HepG2 (cell line): ENCODE data around the gene VWA2. TPM values are rescaled to one million over a fixed set of nuclear protein-coding genes. Genes with fewer than 3 reads are reported as not detected.

Experiments
- ATAC-seq: fragments of 200-7000 bp; cut with Tn5 transposase; 3 replicates; pipeline ENCODE4 v1.9.1; 2020; ENCODE audit warnings: mild to moderate bottlenecking, moderate library complexity
- BruUV-seq: library from RNA; stranded (reverse); fragments of 400-500 nt; replicated peaks from 2 replicates; lab custom pipeline; 2021; lab: Mats Ljungman, UMichigan
- CTCF ChIA-PET: fragments of 300-600 bp; formaldehyde crosslinking; extraction: SDS; loops from one replicate; lab custom pipeline; 2021; ENCODE audit warnings: low total read pairs, inconsistent platforms, low intra/inter-chr PET ratio; lab: Yijun Ruan, JAX
- POLR2A ChIA-PET: fragments of 350-600 bp; sonication (Branson Sonifier 250); formaldehyde crosslinking; loops from one replicate; lab custom pipeline; 2020; ENCODE audit warnings: antibody characterized with exemption, inconsistent platforms; lab: Yijun Ruan, JAX
- DNase-seq: peaks from one replicate; pipeline ENCODE4 v3.0.0-alpha.2; 2015; ENCODE audit warnings: low spot score
- FAIRE-seq: peaks from 3 replicates; lab custom pipeline; 2011; peaks lifted over from hg19 to GRCh38; lab: Jason Lieb, UNC
- H2AFZ ChIP-seq: one replicate; pipeline ENCODE4 v1.6.1; 2011; ENCODE audit warnings: low read length, inconsistent platforms
- H3K27ac ChIP-seq: fragments of 300-600 bp; 3 replicates; pipeline ENCODE4 v1.8.0; 2011; ENCODE audit warnings: mixed run types, mild to moderate bottlenecking, mixed read lengths, low read length, inconsistent platforms; ENCODE audit not compliant: insufficient read depth; ENCODE audit errors: extremely low read length
- H3K27me3 ChIP-seq, 2 experiments: fragments of 200-600 bp in 1 of 2; 2 replicates in 1 of 2; 3 replicates in 1 of 2; pipeline versions ENCODE4 v1.6.0 to v1.8.0; 2011; ENCODE audit warnings: low read length in 2 of 2, mild to moderate bottlenecking in 2 of 2, moderate library complexity in 2 of 2, inconsistent platforms in 1 of 2; ENCODE audit not compliant: insufficient read depth in 2 of 2, control insufficient read depth in 1 of 2
- H3K36me3 ChIP-seq, 2 experiments: fragments of 200-600 bp in 1 of 2; replicated peaks in 1 of 2; 2 replicates in 1 of 2; 3 replicates in 1 of 2; pipeline versions ENCODE4 v1.5.1 to v1.8.0; 2011; ENCODE audit warnings: low read length in 2 of 2, inconsistent platforms in 1 of 2; ENCODE audit not compliant: insufficient read depth in 2 of 2, control insufficient read depth in 1 of 2
- H3K4me1 ChIP-seq: 2 replicates; pipeline ENCODE4 v1.5.1; 2012; ENCODE audit warnings: low read length, inconsistent platforms; ENCODE audit not compliant: insufficient read depth
- H3K4me2 ChIP-seq: 2 replicates; pipeline ENCODE4 v1.6.0; 2011; ENCODE audit warnings: low read depth, low read length, inconsistent platforms
- H3K4me3 ChIP-seq, 3 experiments: fragments of 200-600 bp in 1 of 3; sonication (generic), shearing (Covaris generic) in 1 of 3; replicated peaks in 1 of 3; 2 replicates each; pipeline ENCODE4 v1.5.1; 2011 to 2016; ENCODE audit warnings: low read length in 3 of 3, inconsistent platforms in 2 of 3, low read depth in 2 of 3, mild to moderate bottlenecking in 2 of 3, control low read depth in 1 of 3, mixed read lengths in 1 of 3; ENCODE audit not compliant: insufficient read depth in 1 of 3
- H3K79me2 ChIP-seq: one replicate; pipeline ENCODE4 v1.6.1; 2011; ENCODE audit warnings: low read length, inconsistent platforms; ENCODE audit not compliant: insufficient read depth
- H3K9ac ChIP-seq: 2 replicates; pipeline ENCODE4 v1.6.0; 2011; ENCODE audit warnings: mild to moderate bottlenecking, low read depth, low read length, inconsistent platforms; ENCODE audit not compliant: insufficient read depth
- H3K9me3 ChIP-seq: 2 replicates; pipeline ENCODE4 v1.5.1; 2012; ENCODE audit warnings: mild to moderate bottlenecking, low read length
- H4K20me1 ChIP-seq: 2 replicates; pipeline ENCODE4 v1.6.0; 2011; ENCODE audit warnings: inconsistent platforms, mild to moderate bottlenecking, low read length, moderate library complexity; ENCODE audit not compliant: insufficient read depth
- ARNT ChIP-seq: fragments of 450-650 bp; IDR thresholded peaks from 2 replicates; pipeline ENCODE4 v1.6.1; 2017
- FOXP1 ChIP-seq, 2 experiments: fragments of 450-650 bp in 1 of 2; IDR thresholded peaks; 2 replicates each; pipeline ENCODE4 v1.6.1; 2017 to 2018; ENCODE audit warnings: antibody characterized with exemption in 1 of 2
- NFYC ChIP-seq: IDR thresholded peaks from 2 replicates; pipeline ENCODE4 v1.6.1; 2016; ENCODE audit warnings: missing genetic modification reagents, missing compliant biosample characterization
- WGBS: methylation state at CpG from one replicate; pipeline ENCODE4 v1.1.6; 2017; ENCODE audit warnings: low lambda C conversion rate; 5-methylcytosine and 5-hydroxymethylcytosine counted together
- in situ Hi-C: cut with HindIII; loops from 2 replicates; pipeline ENCODE4 v1.10.0; 2017; ENCODE audit warnings: low pct_unique_long_range_greater_than_20kb; ENCODE audit not compliant: extremely low pct_ligation_motif_present
- intact Hi-C: fragments of 100-400 bp; cut with micrococcal nuclease; formaldehyde crosslinking; loops from one replicate; pipeline ENCODE4 v1.10.0; 2022; ENCODE audit not compliant: unreplicated experiment
- polyA plus RNA-seq, 8 experiments: library from polyadenylated mRNA; depleted of rRNA in 3 of 8; stranded (reverse) in 7 of 8; unstranded in 1 of 8; fragments of >200 nt; fragmentation: Illumina TruSeq in 4 of 8; extraction: Trizol in 4 of 8; gene quantifications; 2 replicates each; pipeline versions ENCODE4 v1.2.1 to v1.2.3, GENCODE V29; 2011 to 2016; ENCODE audit warnings: low read depth in 4 of 8, missing spikeins in 1 of 8, mixed read lengths in 1 of 8; ENCODE audit not compliant: insufficient read depth in 1 of 8
- total RNA-seq, 5 experiments: library from RNA; depleted of rRNA; stranded (reverse); fragments of >200 nt; fragmentation: Illumina TruSeq; extraction: Trizol; gene quantifications; 2 replicates each; pipeline ENCODE4 v1.2.3, GENCODE V29; 2016; ENCODE audit warnings: low read depth in 1 of 5

The VWA2 gene
- total and polyA plus RNA-seq, 2 of the 13 experiments (the other 11 are each of a cell fraction or from before 2014, with no cell fraction given) = not detected

- in situ Hi-C loops = no loop called here
- Histone ChIP-seq H4K20me1 (no peaks in the 10 kb centered on the region), H2AFZ (no peak overlapping the region), H3K27ac (no peak overlapping the region), H3K36me3 (no peaks in the 10 kb centered on the region), H3K79me2 (no peaks in the 10 kb centered on the region), H3K27me3 (peaks cover 0 to 11% of the 10 kb centered on the region in 2 experiments; a peak in 1 of 5 replicates), H3K9me3 (no peaks in the 10 kb centered on the region), H3K4me3 (no peak overlapping the region), H3K4me2 (no peak overlapping the region), H3K4me1 (no peaks in the 10 kb centered on the region), H3K9ac (no peak overlapping the region)
- no peak for DNase-seq
- intact Hi-C loops = no loop called here
- POLR2A ChIA-PET = no interaction called here
- WGBS = 20% methylated on average over 1 of the region's 1 CpG
- no TSS peak for BruUV-seq
- TF ChIP-seq FOXP1 (IDR thresholded peaks at IDR 0.05) = no peak
- TF ChIP-seq FOXP1 (CRISPR knock-in tag; IDR thresholded peaks at IDR 0.05) = no peak
- 0 out of 2 replicates have a peak, but pooled peaks have one; percentile 15 for TF ChIP-seq NFYC (CRISPR knock-in tag)
- no peak for FAIRE-seq
- CTCF ChIA-PET = no interaction called here
- no peak for ATAC-seq
Observed at GRCh38 chr10:114255227-114255626, 16.2 kb downstream of the VWA2 start.

GRCh38 chr10:114256008-114256765 lies 17.1 kb downstream of the VWA2 start:
- ATAC-seq (no peak), DNase-seq (no peak), FAIRE-seq (no peak)
- Histone ChIP-seq H3K79me2 (no peaks in the 10 kb centered on the region), H3K27me3 (peaks cover 0 to 4% of the 10 kb centered on the region in 2 experiments; a peak in 1 of 5 replicates), H3K9me3 (no peaks in the 10 kb centered on the region), H2AFZ (no peak overlapping the region), H3K36me3 (no peaks in the 10 kb centered on the region), H3K4me2 (no peak overlapping the region), H3K9ac (no peak overlapping the region), H3K4me3 (no peak overlapping the region), H4K20me1 (no peaks in the 10 kb centered on the region), H3K27ac (no peak overlapping the region), H3K4me1 (no peaks in the 10 kb centered on the region)
- in situ Hi-C loops = no loop called here
- CTCF ChIA-PET = no interaction called here
- BruUV-seq = no TSS peak
- POLR2A ChIA-PET = no interaction called here
- intact Hi-C loops = no loop called here
- WGBS = 25% methylated on average over 12 of the region's 12 CpGs
- no peak for TF ChIP-seq ARNT
